ENCODE measurements around the gene ST3GAL3. TPM values are rescaled to one million over a fixed set of nuclear protein-coding genes. Genes with fewer than 3 reads are reported as not detected.

ST3GAL3 gene
- total RNA-seq, result 10 to 100 TPM; 30.2 to 41.4 (median 33.2) TPM

- no peak for TF ChIP-seq EP300 (IDR thresholded peaks at IDR 0.05)
- peak; percentile 51 to 76 for TF ChIP-seq POLR2A (IDR thresholded peaks at IDR 0.05)
- no peak for TF ChIP-seq CTCF (IDR thresholded peaks at IDR 0.05)
- peak; percentile 64 for TF ChIP-seq POLR2AphosphoS5 (IDR thresholded peaks at IDR 0.05)
- H3K9me3 ChIP-seq, result no peaks in the 10 kb centered on the region
- H3K4me1 ChIP-seq, result peaks cover 0 to 53% (median 14%) of the 10 kb centered on the region in 3 donors
- no peaks in the 10 kb centered on the region for H3K27me3 ChIP-seq
- peak; percentile 98 for ATAC-seq
- H3K27ac ChIP-seq, result peak within 1 kb of the TSS; percentile 67 to 96 (median 92)
- peaks cover 0 to 46% of the 10 kb centered on the region in 2 donors for H3K36me3 ChIP-seq
- WGBS, 2 donors (ENCODE audit: low coverage in 1 of 2), result 10% methylated on average over 4 of the region's 103 CpGs; no CpG with 5 or more reads in 1 of the 2 donors
- H3K4me3 ChIP-seq, result peak within 1 kb of the TSS; percentile 95 to 98
These were observed at the start of gene ST3GAL3 for GRCh38 chr1:43707190-43708001. Gene ST3GAL3, plus strand, starts transcription at chr1:43707536. Its CDS starts 28,727 bp downstream, at chr1:43736263.

- Histone ChIP-seq H3K4me1 (no peaks in the 10 kb centered on the region), H3K9me3 (no peaks in the 10 kb centered on the region), H3K27ac (no peak overlapping the region), H3K4me3 (no peak overlapping the region), H3K36me3 (peaks cover 0 to 100% of the 10 kb centered on the region in 2 donors), H3K27me3 (no peaks in the 10 kb centered on the region)
- ATAC-seq, result no peak
- 85 to 90% methylated on average over 10 to 14 of the region's 14 CpGs for WGBS, 2 donors (ENCODE audit: low coverage in 1 of 2)
- TF ChIP-seq POLR2AphosphoS5 (IDR thresholded peaks at IDR 0.05) (no peak), EP300 (IDR thresholded peaks at IDR 0.05) (no peak), CTCF (IDR thresholded peaks at IDR 0.05) (no peak), POLR2A (IDR thresholded peaks at IDR 0.05) (no peak)
These were observed 47.8 kb upstream of the ST3GAL3 start for GRCh38 chr1:43659212-43660166.

GRCh38 chr1:43660355-43660754, 47.0 kb upstream of the ST3GAL3 start:
- H3K9me3 ChIP-seq, result no peaks in the 10 kb centered on the region
- H3K4me1 ChIP-seq, result no peaks in the 10 kb centered on the region
- no peak for ATAC-seq
- H3K4me3 ChIP-seq, result no peak overlapping the region
- H3K27ac ChIP-seq, result no peak overlapping the region
- WGBS, 2 donors (ENCODE audit: low coverage in 1 of 2), result 63 to 73% methylated on average over 4 of the region's 4 CpGs
- TF ChIP-seq POLR2A (IDR thresholded peaks at IDR 0.05), result no peak
- TF ChIP-seq EP300 (IDR thresholded peaks at IDR 0.05), result no peak
- TF ChIP-seq POLR2AphosphoS5 (IDR thresholded peaks at IDR 0.05), result no peak
- TF ChIP-seq CTCF (IDR thresholded peaks at IDR 0.05), result no peak
- H3K36me3 ChIP-seq, result peaks cover 0 to 100% of the 10 kb centered on the region in 2 donors
- no peaks in the 10 kb centered on the region for H3K27me3 ChIP-seq

GRCh38 chr1:43664369-43664768, 43.0 kb upstream of the ST3GAL3 start:
- H3K27ac ChIP-seq, result no peak overlapping the region
- H3K27me3 ChIP-seq, result no peaks in the 10 kb centered on the region
- WGBS, 2 donors (ENCODE audit: low coverage in 1 of 2), result 83% methylated on average over 3 to 4 of the region's 4 CpGs
- H3K9me3 ChIP-seq, result no peaks in the 10 kb centered on the region
- TF ChIP-seq POLR2AphosphoS5 (IDR thresholded peaks at IDR 0.05) (no peak), CTCF (IDR thresholded peaks at IDR 0.05) (no peak), EP300 (IDR thresholded peaks at IDR 0.05) (no peak), POLR2A (IDR thresholded peaks at IDR 0.05) (no peak)
- peaks cover 7 to 100% of the 10 kb centered on the region in 2 donors for H3K36me3 ChIP-seq
- no peaks in the 10 kb centered on the region for H3K4me1 ChIP-seq
- H3K4me3 ChIP-seq, result no peak overlapping the region
- ATAC-seq, result no peak
